Astrocyte of the cerebellum (primary cell): Measurements from ENCODE around the gene TNKS1BP1.
A peak's percentile ranks its signal among the peaks of the same experiment; 100 is the strongest.

Experiments
- DNase-seq: peaks from one replicate; pipeline ENCODE4 v3.0.0-alpha.2; 2011; ENCODE audit warnings: low read depth
- H3K4me3 ChIP-seq: 2 replicates; pipeline ENCODE4 v1.5.1; 2011; ENCODE audit warnings: mild to moderate bottlenecking, low read depth, low read length, moderate library complexity
- in situ Hi-C: cut with HindIII; loops from 2 replicates; pipeline ENCODE4 v1.10.0; 2017; ENCODE audit warnings: low sequenced_read_pairs
- TF ChIP-seq, protein P1 (sequence below): IDR thresholded peaks from 2 replicates; pipeline ENCODE4 v1.5.1; 2012; ENCODE audit warnings: low read length, low read depth, moderate library complexity, mild to moderate bottlenecking; ENCODE audit errors: missing control alignments

Gene TNKS1BP1

DNA sequence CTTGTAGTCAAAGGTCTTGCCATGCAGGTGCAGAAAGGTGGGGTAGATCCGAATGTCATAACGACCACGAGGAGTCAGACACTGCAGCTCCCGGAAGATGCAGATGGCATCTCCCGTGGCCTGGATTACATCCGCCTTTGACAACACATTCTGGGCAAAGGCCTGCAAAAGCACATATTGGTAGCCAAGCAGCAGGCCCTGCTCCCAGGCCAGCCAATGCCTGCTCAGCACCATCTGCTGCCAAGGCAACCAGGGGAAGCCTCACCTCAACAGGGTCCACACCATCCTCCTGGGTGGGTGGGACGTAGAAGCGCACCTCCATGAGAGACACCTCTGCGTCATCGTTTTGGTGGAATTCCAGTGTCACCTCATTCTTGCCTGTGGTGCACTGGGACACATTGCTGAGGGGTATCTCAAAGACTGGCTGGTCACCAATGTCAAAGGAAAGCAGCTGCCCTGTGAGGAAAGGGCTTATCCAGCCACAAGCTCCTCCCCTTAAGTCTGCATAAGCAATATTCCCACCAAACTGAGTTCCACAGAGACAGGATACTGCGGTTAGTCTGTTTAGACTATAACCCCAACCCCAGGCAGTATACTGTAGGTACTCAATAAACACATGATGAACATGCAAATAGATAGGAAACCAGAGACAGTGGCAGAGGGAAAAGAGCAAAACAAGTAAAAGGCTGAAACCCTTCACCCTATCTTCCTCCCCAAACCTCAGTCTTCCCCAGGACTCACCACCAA lies 8.1 kb upstream of the TNKS1BP1 start:
- H3K4me3 ChIP-seq, result no peak overlapping the region
- TF ChIP-seq, protein P1, sequence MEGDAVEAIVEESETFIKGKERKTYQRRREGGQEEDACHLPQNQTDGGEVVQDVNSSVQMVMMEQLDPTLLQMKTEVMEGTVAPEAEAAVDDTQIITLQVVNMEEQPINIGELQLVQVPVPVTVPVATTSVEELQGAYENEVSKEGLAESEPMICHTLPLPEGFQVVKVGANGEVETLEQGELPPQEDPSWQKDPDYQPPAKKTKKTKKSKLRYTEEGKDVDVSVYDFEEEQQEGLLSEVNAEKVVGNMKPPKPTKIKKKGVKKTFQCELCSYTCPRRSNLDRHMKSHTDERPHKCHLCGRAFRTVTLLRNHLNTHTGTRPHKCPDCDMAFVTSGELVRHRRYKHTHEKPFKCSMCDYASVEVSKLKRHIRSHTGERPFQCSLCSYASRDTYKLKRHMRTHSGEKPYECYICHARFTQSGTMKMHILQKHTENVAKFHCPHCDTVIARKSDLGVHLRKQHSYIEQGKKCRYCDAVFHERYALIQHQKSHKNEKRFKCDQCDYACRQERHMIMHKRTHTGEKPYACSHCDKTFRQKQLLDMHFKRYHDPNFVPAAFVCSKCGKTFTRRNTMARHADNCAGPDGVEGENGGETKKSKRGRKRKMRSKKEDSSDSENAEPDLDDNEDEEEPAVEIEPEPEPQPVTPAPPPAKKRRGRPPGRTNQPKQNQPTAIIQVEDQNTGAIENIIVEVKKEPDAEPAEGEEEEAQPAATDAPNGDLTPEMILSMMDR, result no peak
- no peak for DNase-seq
- in situ Hi-C loops, result no loop called here

DNA sequence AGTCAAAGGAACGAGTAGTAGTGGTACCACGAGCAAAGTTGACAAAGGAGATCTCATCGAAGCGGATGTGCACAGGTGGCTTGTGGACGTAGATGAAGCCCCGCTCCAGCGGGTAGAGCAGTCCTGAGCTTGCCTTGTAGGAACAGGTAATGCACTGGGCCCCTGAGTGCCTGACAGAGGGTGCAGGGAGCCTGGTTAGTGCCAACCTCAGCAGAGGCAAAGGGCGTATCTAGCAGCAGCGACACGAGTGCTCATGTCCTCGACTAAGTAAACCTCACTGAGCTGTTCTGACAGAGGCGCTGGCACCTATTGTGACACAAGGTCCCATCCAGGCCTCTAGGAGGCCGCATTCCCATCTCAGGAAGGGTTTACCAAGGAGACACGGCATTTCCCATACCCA lies 7.0 kb upstream of the TNKS1BP1 start:
- in situ Hi-C loops, result no loop called here
- TF ChIP-seq, protein P1, result no peak
- no peak for DNase-seq
- H3K4me3 ChIP-seq, result no peak overlapping the region

DNA sequence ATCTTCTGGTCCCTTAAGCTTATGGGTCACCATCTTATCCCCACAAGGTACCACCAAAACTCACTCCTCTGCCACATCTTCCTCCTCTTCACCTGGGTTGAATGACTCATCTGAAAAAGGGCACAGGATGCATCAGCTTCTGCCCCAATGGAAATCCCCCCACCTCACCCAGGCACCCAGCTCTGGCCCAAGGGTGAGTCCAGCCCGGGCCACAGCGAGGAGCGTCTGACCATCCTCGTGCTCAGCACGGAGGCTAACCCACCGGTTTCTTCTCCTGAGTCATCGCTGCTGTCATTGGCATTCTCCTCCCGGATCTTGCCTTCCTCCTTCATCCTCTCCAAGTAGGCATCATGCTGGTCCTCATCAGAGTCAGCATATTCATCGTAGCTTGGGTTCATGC lies 5.3 kb upstream of the TNKS1BP1 start:
- H3K4me3 ChIP-seq, result no peak overlapping the region
- DNase-seq, result no peak
- in situ Hi-C loops, result no loop called here
- TF ChIP-seq, protein P1, result no peak

DNA sequence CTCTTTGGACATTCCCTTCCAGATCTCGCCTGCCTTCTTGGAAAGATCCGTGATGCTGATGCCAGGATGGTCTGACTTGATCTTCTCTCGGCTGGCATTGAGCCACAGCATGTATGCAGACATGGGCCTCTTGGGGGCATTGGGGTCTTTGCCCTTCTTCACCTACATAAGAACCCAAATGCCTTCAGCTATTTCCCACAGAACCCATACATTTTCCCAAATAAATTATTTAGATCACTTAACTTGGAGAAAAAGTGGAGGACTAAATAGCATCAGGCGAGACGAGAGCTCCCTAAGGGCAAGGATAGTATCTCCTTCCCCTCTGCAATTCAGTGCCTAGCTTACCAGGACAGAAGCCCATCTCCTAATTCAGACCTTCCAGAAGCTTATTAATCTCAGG lies 3.0 kb upstream of the TNKS1BP1 start:
- DNase-seq, result no peak
- H3K4me3 ChIP-seq, result no peak overlapping the region
- in situ Hi-C loops, result loop anchor here (5.0 kb wide), 1 partner anchor 205 kb away; the partner anchor contains the start of gene TIMM10
- TF ChIP-seq, protein P1, result no peak

DNA sequence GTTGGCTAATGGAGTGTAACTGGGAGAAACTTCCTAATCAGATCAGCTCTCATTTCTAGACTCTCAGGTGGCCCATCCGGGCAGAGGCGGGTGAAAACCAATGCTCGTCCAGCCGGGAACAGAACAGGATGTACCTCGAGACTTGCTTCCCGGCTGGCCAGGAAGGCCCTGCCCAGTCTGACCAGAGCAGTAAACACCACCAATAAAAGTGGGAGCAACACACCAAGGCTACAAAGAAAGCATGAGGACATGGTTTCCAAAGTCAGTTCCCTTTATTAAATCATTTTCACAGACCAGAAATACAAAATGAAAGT lies 940 bp upstream of the TNKS1BP1 start:
- DNase-seq, result no peak
- peak overlapping the region; percentile 55 for H3K4me3 ChIP-seq
- in situ Hi-C loops, result loop anchor here (5.0 kb wide), 1 partner anchor 207 kb away; the partner anchor contains the start of gene TIMM10
- TF ChIP-seq, protein P1, result no peak

DNA sequence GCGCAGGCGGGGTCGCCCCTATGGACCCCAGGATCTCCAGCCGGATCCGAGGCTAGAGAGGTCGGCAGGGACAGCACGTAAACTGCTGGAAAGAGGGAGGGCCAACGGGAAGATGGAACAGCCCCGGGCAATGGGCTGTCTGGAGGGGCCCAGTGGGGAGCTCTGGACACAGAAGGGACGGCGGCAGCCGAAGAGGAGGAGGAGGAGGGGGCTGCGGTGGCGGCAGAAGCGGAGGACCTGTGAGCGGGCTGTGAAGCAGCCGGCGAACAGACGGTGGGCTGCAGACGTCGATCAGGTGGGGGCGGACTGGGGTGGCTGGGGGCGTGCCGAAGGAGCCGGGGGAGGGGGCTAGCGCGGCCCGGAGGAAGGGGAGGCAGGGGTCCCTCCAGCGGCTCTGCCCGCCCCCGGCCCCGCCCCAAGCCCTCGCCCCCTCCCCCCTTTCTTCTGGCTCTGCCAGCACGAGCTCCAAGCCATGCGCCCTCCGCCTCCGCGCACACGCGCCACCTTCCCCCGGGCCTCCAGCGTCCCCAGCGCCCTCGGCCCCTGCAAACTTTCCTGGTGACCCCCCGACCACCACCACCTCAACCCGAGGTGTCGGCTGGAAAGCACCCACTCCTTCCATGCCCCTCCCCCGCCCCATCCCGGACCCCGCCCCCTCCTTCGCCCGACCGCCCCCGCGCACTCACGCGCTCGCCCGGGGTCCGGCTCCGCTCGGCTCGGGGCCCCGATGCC lies 432 bp downstream of the TNKS1BP1 start:
- peak overlapping the region; percentile 55 for H3K4me3 ChIP-seq
- TF ChIP-seq, protein P1, result no peak
- DNase-seq, result no peak
- in situ Hi-C loops, result no loop called here
